BJ (cell line): ENCODE data around the gene KCNJ10. TPM values are rescaled to one million over a fixed set of nuclear protein-coding genes. Genes with fewer than 3 reads are reported as not detected.

ENCODE experiments used
- CTCF ChIA-PET: fragments of 350-600 bp; formaldehyde crosslinking; extraction: SDS; loops from one replicate; lab custom pipeline; 2021; ENCODE audit warnings: antibody characterized with exemption, inconsistent platforms; lab: Yijun Ruan, JAX
- POLR2A ChIA-PET: fragments of 300-600 bp; sonication (Branson Sonifier 250); formaldehyde crosslinking; extraction: SDS; loops from one replicate; lab custom pipeline; 2021; ENCODE audit warnings: antibody characterized with exemption; lab: Charles Lee
- DNase-seq: peaks from one replicate; pipeline ENCODE4 v3.0.0-alpha.2; 2011; ENCODE audit warnings: low read depth
- H3K27me3 ChIP-seq: 2 replicates; pipeline ENCODE4 v1.6.0; 2011; ENCODE audit warnings: low read length; ENCODE audit not compliant: control insufficient read depth, insufficient read depth
- H3K36me3 ChIP-seq: 2 replicates; pipeline ENCODE4 v1.5.1; 2011; ENCODE audit warnings: low read length; ENCODE audit not compliant: control insufficient read depth, insufficient read depth
- H3K4me3 ChIP-seq: 2 replicates; pipeline ENCODE4 v1.5.1; 2011; ENCODE audit warnings: low read depth, mild to moderate bottlenecking, control low read depth, low read length
- CTCF ChIP-seq: IDR thresholded peaks from 2 replicates; pipeline ENCODE4 v1.5.1; 2011; ENCODE audit warnings: low read depth, mild to moderate bottlenecking, control low read depth, inconsistent platforms, low read length, moderate library complexity; ENCODE audit not compliant: insufficient read depth
- polyA plus RNA-seq: library from polyadenylated mRNA; depleted of rRNA; stranded (reverse); fragments of >200 nt; gene quantifications from 2 replicates; pipeline ENCODE4 v1.2.3, GENCODE V29; 2011

Gene KCNJ10
- polyA plus RNA-seq, 1 experiment = not detected

GRCh38 chr1:160105155-160105554 lies 35.2 kb upstream of the KCNJ10 start:
- peaks cover 2% of the 10 kb centered on the region for H3K27me3 ChIP-seq
- no peak overlapping the region for H3K4me3 ChIP-seq
- H3K36me3 ChIP-seq = no peaks in the 10 kb centered on the region
- DNase-seq = no peak
- no peak for TF ChIP-seq CTCF
- POLR2A ChIA-PET = no interaction called here
- CTCF ChIA-PET = interaction anchor here (0.6 to 7.1 kb wide), 11 partner anchors 13 to 272 kb away, joined by 3 to 82 read pairs (median 6); partner anchors contain the start of gene CASQ1

GRCh38 chr1:160104486-160104885 lies 34.5 kb upstream of the KCNJ10 start:
- ChIA-PET CTCF (interaction anchor here (1.0 to 7.1 kb wide), 9 partner anchors 14 to 272 kb away, joined by 3 to 82 read pairs (median 7); partner anchors contain the start of gene CASQ1), POLR2A (no interaction called here)
- TF ChIP-seq CTCF = no peak
- H3K27me3 ChIP-seq = peaks cover 2% of the 10 kb centered on the region
- no peaks in the 10 kb centered on the region for H3K36me3 ChIP-seq
- DNase-seq = no peak
- H3K4me3 ChIP-seq = no peak overlapping the region

- Histone ChIP-seq H3K27me3 (peaks cover 2% of the 10 kb centered on the region), H3K4me3 (no peak overlapping the region), H3K36me3 (no peaks in the 10 kb centered on the region)
- CTCF ChIA-PET = interaction anchor here (0.6 to 7.1 kb wide), 19 partner anchors 11 to 251 kb away, joined by 3 to 82 read pairs (median 4); partner anchors contain the start of gene CASQ1
- no peak for DNase-seq
- POLR2A ChIA-PET = no interaction called here
- TF ChIP-seq CTCF = no peak
Measured at GRCh38 chr1:160103658-160104408, 33.9 kb upstream of the KCNJ10 start.

GRCh38 chr1:160101717-160102522 lies 32.0 kb upstream of the KCNJ10 start:
- no peaks in the 10 kb centered on the region; the same call in none of the 2 replicates for H3K27me3 ChIP-seq
- H3K4me3 ChIP-seq = no peak overlapping the region
- POLR2A ChIA-PET = no interaction called here
- CTCF ChIA-PET = interaction anchor here (0.8 to 7.1 kb wide), 48 partner anchors 8 to 276 kb away, joined by 3 to 82 read pairs (median 5); partner anchors contain the start of genes ATP1A4, CASQ1 and PEX19
- DNase-seq = no peak
- no peaks in the 10 kb centered on the region for H3K36me3 ChIP-seq
- no peak for TF ChIP-seq CTCF
